HEK293 (cell line): ENCODE measurements around the gene SHOC2.

ENCODE experiments used
- HOXD13 ChIP-seq: sonication (generic); formaldehyde crosslinking; IDR thresholded peaks from 2 replicates; pipeline ENCODE4 v1.8.0; 2022; ENCODE audit warnings: missing genetic modification reagents, borderline replicate concordance
- KLF16 ChIP-seq: fragments of 450-650 bp; formaldehyde crosslinking; IDR thresholded peaks from 2 replicates; pipeline ENCODE4 v1.5.1; 2017; ENCODE audit warnings: missing biosample characterization, missing genetic modification characterization
- KLF9 ChIP-seq: fragments of 450-650 bp; formaldehyde crosslinking; IDR thresholded peaks from 2 replicates; pipeline ENCODE4 v1.5.1; 2016; ENCODE audit warnings: missing biosample characterization, missing genetic modification characterization, low read depth
- OSR2 ChIP-seq: fragments of 450-650 bp; formaldehyde crosslinking; IDR thresholded peaks from 2 replicates; pipeline ENCODE4 v1.5.1; 2016; ENCODE audit warnings: missing biosample characterization, missing genetic modification characterization
- SETDB1 ChIP-seq: IDR thresholded peaks from one replicate; pipeline ENCODE4 v1.6.1; 2017; ENCODE audit warnings: mild to moderate bottlenecking, low read length, moderate library complexity, mixed read lengths; ENCODE audit not compliant: insufficient read length
- SP7 ChIP-seq: fragments of 450-650 bp; formaldehyde crosslinking; IDR thresholded peaks from 2 replicates; pipeline ENCODE4 v1.5.1; 2016; ENCODE audit warnings: missing biosample characterization, missing genetic modification characterization
- ZBTB7A ChIP-seq: fragments of 450-650 bp; formaldehyde crosslinking; IDR thresholded peaks from 2 replicates; pipeline ENCODE4 v1.5.1; 2016; ENCODE audit warnings: low read depth, missing biosample characterization, missing genetic modification characterization
- ZFP3 ChIP-seq: fragments of 450-650 bp; formaldehyde crosslinking; IDR thresholded peaks from 2 replicates; pipeline ENCODE4 v1.5.1; 2016; ENCODE audit warnings: low read depth, missing biosample characterization, missing genetic modification characterization
- ZNF248 ChIP-seq: fragments of 450-650 bp; formaldehyde crosslinking; IDR thresholded peaks from 2 replicates; pipeline ENCODE4 v1.5.1; 2017; ENCODE audit warnings: missing biosample characterization, missing genetic modification characterization
- ZNF274 ChIP-seq, 2 experiments: fragments of 200-500 bp in 1 of 2; fragments of 450-650 bp in 1 of 2; sonication (Bioruptor generic) in 1 of 2; formaldehyde crosslinking in 1 of 2; IDR thresholded peaks; 2 replicates each; pipeline versions ENCODE4 v1.5.1 to v1.6.1; 2014 to 2016; ENCODE audit warnings: borderline replicate concordance in 1 of 2, inconsistent platforms in 1 of 2, low read length in 1 of 2, missing biosample characterization in 1 of 2, missing genetic modification characterization in 1 of 2
- ZNF530 ChIP-seq: fragments of 450-650 bp; formaldehyde crosslinking; IDR thresholded peaks from 2 replicates; pipeline ENCODE4 v1.5.1; 2016; ENCODE audit warnings: low read depth, missing biosample characterization, missing genetic modification characterization
- ZNF624 ChIP-seq: fragments of 450-650 bp; formaldehyde crosslinking; IDR thresholded peaks from 2 replicates; pipeline ENCODE4 v1.5.1; 2017; ENCODE audit warnings: missing biosample characterization, missing genetic modification characterization
- ZNF670 ChIP-seq: fragments of 450-650 bp; formaldehyde crosslinking; IDR thresholded peaks from 2 replicates; pipeline ENCODE4 v1.5.1; 2016; ENCODE audit warnings: missing biosample characterization, missing genetic modification characterization, low read depth
- ZNF791 ChIP-seq: fragments of 450-650 bp; formaldehyde crosslinking; IDR thresholded peaks from 2 replicates; pipeline ENCODE4 v1.5.1; 2016; ENCODE audit warnings: missing biosample characterization, missing genetic modification characterization
- ZSCAN23 ChIP-seq: fragments of 450-650 bp; formaldehyde crosslinking; IDR thresholded peaks from 2 replicates; pipeline ENCODE4 v1.5.1; 2016; ENCODE audit warnings: missing biosample characterization, missing genetic modification characterization
- TF ChIP-seq, protein P1 (sequence below): sonication (generic); formaldehyde crosslinking; IDR thresholded peaks from 2 replicates; pipeline ENCODE4 v1.8.1; 2022; ENCODE audit warnings: mild to moderate bottlenecking, moderate library complexity, missing genetic modification reagents
- TF ChIP-seq, protein P2 (sequence below): fragments of 450-650 bp; formaldehyde crosslinking; IDR thresholded peaks from 2 replicates; pipeline ENCODE4 v1.5.1; 2016; ENCODE audit warnings: missing biosample characterization, missing genetic modification characterization
- TF ChIP-seq, protein P3 (sequence below): fragments of 450-650 bp; formaldehyde crosslinking; IDR thresholded peaks from 2 replicates; pipeline ENCODE4 v1.5.1; 2016; ENCODE audit warnings: missing biosample characterization, missing genetic modification characterization
- TF ChIP-seq, protein P4 (sequence below): fragments of 450-650 bp; formaldehyde crosslinking; conservative IDR thresholded peaks from 2 replicates; pipeline ENCODE4 v1.5.1; 2016; ENCODE audit warnings: low read depth, missing biosample characterization, missing genetic modification characterization
- TF ChIP-seq, protein P5 (sequence below): fragments of 450-650 bp; formaldehyde crosslinking; IDR thresholded peaks from 2 replicates; pipeline ENCODE4 v1.5.1; 2016; ENCODE audit warnings: missing biosample characterization, missing genetic modification characterization, low read depth
- TF ChIP-seq, protein P6 (sequence below): fragments of 450-650 bp; formaldehyde crosslinking; IDR thresholded peaks from 2 replicates; pipeline ENCODE4 v1.5.1; 2016; ENCODE audit warnings: missing biosample characterization, missing genetic modification characterization
- TF ChIP-seq, protein P7 (sequence below): fragments of 450-650 bp; formaldehyde crosslinking; IDR thresholded peaks from 2 replicates; pipeline ENCODE4 v1.5.1; 2016; ENCODE audit warnings: missing biosample characterization, missing genetic modification characterization
- TF ChIP-seq, protein P8 (sequence below): fragments of 450-650 bp; formaldehyde crosslinking; IDR thresholded peaks from 2 replicates; pipeline ENCODE4 v1.5.1; 2016; ENCODE audit warnings: missing biosample characterization, missing genetic modification characterization, low read depth

The SHOC2 gene

DNA sequence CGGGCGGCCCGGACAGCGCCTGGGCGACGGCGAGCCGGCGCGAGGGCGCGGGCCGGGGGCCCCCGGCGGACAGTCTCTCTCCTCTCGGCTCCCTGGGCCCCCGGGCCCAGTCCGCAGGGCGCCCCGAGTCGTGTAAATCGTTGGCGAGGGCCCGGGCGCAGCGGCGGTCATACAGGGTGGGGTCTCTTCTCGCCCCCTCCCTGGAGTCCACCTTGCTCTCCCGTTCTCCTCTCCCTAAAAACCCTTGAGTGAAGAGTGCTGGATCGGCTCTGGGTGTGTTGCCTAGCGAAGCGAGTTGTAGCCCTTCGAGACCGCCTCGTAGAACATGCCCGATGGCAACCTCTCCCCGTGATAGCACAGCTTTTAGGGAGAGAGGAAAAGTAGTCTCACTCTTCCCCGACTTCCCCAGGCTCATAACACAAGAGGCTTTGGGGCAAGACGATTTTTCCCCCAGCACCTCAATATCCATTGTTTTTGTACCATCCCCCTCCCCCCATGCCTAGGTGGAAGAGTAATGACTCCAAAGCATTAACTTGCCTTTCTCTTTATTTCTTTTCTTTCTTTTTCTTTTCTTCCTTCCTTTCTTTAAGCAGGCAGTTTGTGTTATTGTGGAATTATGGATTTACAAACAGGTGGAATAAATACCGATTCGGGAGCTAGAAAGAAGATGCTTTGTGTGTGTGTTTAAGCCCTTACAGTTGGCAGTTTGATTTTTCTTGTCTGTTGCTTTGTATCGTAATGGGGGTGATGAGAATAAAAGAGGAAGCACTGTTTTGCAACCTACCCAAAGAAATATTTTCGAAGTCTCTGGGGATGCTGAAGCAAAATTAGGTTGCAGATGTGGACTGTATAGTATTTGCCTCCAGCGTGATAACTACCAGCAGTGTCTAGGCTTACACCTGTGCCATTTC, 822 bp downstream of the SHOC2 start (continued):
- TF ChIP-seq, protein P1, sequence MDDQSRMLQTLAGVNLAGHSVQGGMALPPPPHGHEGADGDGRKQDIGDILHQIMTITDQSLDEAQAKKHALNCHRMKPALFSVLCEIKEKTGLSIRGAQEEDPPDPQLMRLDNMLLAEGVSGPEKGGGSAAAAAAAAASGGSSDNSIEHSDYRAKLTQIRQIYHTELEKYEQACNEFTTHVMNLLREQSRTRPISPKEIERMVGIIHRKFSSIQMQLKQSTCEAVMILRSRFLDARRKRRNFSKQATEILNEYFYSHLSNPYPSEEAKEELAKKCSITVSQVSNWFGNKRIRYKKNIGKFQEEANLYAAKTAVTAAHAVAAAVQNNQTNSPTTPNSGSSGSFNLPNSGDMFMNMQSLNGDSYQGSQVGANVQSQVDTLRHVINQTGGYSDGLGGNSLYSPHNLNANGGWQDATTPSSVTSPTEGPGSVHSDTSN, result no peak
- TF ChIP-seq ZNF274 (IDR thresholded peaks at IDR 0.05; ENCODE audit: low read length), result no peak
- TF ChIP-seq ZNF274 (tag by site-specific recombination; IDR thresholded peaks at IDR 0.05; ENCODE audit: borderline replicate concordance), result no peak
- no peak for TF ChIP-seq SETDB1
- TF ChIP-seq, protein P2, sequence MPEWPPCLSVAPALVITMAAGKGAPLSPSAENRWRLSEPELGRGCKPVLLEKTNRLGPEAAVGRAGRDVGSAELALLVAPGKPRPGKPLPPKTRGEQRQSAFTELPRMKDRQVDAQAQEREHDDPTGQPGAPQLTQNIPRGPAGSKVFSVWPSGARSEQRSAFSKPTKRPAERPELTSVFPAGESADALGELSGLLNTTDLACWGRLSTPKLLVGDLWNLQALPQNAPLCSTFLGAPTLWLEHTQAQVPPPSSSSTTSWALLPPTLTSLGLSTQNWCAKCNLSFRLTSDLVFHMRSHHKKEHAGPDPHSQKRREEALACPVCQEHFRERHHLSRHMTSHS, result no peak
- TF ChIP-seq, protein P3, sequence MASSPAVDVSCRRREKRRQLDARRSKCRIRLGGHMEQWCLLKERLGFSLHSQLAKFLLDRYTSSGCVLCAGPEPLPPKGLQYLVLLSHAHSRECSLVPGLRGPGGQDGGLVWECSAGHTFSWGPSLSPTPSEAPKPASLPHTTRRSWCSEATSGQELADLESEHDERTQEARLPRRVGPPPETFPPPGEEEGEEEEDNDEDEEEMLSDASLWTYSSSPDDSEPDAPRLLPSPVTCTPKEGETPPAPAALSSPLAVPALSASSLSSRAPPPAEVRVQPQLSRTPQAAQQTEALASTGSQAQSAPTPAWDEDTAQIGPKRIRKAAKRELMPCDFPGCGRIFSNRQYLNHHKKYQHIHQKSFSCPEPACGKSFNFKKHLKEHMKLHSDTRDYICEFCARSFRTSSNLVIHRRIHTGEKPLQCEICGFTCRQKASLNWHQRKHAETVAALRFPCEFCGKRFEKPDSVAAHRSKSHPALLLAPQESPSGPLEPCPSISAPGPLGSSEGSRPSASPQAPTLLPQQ (tag by site-specific recombination), result no peak
- TF ChIP-seq SP7 (tag by site-specific recombination), result 0 out of 2 replicates have a peak, but pooled peaks have one; percentile 27
- no peak for TF ChIP-seq HOXD13
- no peak for TF ChIP-seq ZNF530
- TF ChIP-seq, protein P4, sequence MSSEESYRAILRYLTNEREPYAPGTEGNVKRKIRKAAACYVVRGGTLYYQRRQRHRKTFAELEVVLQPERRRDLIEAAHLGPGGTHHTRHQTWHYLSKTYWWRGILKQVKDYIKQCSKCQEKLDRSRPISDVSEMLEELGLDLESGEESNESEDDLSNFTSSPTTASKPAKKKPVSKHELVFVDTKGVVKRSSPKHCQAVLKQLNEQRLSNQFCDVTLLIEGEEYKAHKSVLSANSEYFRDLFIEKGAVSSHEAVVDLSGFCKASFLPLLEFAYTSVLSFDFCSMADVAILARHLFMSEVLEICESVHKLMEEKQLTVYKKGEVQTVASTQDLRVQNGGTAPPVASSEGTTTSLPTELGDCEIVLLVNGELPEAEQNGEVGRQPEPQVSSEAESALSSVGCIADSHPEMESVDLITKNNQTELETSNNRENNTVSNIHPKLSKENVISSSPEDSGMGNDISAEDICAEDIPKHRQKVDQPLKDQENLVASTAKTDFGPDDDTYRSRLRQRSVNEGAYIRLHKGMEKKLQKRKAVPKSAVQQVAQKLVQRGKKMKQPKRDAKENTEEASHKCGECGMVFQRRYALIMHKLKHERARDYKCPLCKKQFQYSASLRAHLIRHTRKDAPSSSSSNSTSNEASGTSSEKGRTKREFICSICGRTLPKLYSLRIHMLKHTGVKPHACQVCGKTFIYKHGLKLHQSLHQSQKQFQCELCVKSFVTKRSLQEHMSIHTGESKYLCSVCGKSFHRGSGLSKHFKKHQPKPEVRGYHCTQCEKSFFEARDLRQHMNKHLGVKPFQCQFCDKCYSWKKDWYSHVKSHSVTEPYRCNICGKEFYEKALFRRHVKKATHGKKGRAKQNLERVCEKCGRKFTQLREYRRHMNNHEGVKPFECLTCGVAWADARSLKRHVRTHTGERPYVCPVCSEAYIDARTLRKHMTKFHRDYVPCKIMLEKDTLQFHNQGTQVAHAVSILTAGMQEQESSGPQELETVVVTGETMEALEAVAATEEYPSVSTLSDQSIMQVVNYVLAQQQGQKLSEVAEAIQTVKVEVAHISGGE (tag by site-specific recombination), result no peak
- TF ChIP-seq ZSCAN23 (tag by site-specific recombination), result no peak
- TF ChIP-seq, protein P5, sequence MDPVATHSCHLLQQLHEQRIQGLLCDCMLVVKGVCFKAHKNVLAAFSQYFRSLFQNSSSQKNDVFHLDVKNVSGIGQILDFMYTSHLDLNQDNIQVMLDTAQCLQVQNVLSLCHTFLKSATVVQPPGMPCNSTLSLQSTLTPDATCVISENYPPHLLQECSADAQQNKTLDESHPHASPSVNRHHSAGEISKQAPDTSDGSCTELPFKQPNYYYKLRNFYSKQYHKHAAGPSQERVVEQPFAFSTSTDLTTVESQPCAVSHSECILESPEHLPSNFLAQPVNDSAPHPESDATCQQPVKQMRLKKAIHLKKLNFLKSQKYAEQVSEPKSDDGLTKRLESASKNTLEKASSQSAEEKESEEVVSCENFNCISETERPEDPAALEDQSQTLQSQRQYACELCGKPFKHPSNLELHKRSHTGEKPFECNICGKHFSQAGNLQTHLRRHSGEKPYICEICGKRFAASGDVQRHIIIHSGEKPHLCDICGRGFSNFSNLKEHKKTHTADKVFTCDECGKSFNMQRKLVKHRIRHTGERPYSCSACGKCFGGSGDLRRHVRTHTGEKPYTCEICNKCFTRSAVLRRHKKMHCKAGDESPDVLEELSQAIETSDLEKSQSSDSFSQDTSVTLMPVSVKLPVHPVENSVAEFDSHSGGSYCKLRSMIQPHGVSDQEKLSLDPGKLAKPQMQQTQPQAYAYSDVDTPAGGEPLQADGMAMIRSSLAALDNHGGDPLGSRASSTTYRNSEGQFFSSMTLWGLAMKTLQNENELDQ, result no peak
- peak; percentile 60; the same call in 1 of the 2 replicates for TF ChIP-seq ZBTB7A (tag by site-specific recombination)
- no peak for TF ChIP-seq KLF16 (tag by site-specific recombination)
- no peak for TF ChIP-seq ZNF248 (tag by site-specific recombination)
- peak; percentile 14; the same call in 1 of the 2 replicates for TF ChIP-seq KLF9 (tag by site-specific recombination)
- no peak for TF ChIP-seq OSR2 (tag by site-specific recombination)
- no peak for TF ChIP-seq ZNF670 (tag by site-specific recombination)
- TF ChIP-seq, protein P6, sequence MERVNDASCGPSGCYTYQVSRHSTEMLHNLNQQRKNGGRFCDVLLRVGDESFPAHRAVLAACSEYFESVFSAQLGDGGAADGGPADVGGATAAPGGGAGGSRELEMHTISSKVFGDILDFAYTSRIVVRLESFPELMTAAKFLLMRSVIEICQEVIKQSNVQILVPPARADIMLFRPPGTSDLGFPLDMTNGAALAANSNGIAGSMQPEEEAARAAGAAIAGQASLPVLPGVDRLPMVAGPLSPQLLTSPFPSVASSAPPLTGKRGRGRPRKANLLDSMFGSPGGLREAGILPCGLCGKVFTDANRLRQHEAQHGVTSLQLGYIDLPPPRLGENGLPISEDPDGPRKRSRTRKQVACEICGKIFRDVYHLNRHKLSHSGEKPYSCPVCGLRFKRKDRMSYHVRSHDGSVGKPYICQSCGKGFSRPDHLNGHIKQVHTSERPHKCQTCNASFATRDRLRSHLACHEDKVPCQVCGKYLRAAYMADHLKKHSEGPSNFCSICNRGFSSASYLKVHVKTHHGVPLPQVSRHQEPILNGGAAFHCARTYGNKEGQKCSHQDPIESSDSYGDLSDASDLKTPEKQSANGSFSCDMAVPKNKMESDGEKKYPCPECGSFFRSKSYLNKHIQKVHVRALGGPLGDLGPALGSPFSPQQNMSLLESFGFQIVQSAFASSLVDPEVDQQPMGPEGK (tag by site-specific recombination), result peak; percentile 69
- no peak for TF ChIP-seq ZFP3 (tag by site-specific recombination)
- TF ChIP-seq, protein P7, sequence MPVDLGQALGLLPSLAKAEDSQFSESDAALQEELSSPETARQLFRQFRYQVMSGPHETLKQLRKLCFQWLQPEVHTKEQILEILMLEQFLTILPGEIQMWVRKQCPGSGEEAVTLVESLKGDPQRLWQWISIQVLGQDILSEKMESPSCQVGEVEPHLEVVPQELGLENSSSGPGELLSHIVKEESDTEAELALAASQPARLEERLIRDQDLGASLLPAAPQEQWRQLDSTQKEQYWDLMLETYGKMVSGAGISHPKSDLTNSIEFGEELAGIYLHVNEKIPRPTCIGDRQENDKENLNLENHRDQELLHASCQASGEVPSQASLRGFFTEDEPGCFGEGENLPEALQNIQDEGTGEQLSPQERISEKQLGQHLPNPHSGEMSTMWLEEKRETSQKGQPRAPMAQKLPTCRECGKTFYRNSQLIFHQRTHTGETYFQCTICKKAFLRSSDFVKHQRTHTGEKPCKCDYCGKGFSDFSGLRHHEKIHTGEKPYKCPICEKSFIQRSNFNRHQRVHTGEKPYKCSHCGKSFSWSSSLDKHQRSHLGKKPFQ (tag by site-specific recombination), result no peak
- no peak for TF ChIP-seq ZNF791 (tag by site-specific recombination)
- no peak for TF ChIP-seq ZNF624
- TF ChIP-seq, protein P8, sequence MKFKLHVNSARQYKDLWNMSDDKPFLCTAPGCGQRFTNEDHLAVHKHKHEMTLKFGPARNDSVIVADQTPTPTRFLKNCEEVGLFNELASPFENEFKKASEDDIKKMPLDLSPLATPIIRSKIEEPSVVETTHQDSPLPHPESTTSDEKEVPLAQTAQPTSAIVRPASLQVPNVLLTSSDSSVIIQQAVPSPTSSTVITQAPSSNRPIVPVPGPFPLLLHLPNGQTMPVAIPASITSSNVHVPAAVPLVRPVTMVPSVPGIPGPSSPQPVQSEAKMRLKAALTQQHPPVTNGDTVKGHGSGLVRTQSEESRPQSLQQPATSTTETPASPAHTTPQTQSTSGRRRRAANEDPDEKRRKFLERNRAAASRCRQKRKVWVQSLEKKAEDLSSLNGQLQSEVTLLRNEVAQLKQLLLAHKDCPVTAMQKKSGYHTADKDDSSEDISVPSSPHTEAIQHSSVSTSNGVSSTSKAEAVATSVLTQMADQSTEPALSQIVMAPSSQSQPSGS (tag by site-specific recombination), result no peak
